Measurements from ENCODE around the gene CPHXL2.

DNA sequence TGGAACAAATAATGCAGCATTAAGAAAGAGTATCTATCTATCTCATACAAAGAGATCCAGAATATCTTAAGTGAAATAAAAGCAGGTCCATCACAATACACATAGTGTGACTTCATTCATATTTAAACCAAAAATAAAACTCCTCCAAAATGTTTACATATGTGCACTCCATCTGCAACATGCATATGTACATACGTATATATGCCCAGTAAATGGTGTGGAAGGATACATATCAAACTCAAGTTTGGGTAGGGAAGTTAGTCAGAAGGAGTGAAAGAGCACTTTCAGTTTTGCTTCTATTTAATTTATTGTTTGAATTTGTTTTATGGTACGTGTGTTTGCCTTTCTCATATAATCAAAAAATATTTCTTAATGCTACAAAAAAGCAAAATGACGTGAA lies 41.8 kb downstream of the CPHXL2 start:
- no peak for TF ChIP-seq CTCF (IDR thresholded peaks at IDR 0.05; ENCODE audit: low read depth, low read length, missing input control)
- TF ChIP-seq, protein P1, sequence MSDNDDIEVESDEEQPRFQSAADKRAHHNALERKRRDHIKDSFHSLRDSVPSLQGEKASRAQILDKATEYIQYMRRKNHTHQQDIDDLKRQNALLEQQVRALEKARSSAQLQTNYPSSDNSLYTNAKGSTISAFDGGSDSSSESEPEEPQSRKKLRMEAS (IDR thresholded peaks at IDR 0.05): no peak
